GM12878 (cell line): ENCODE measurements around the gene LRGUK. TPM values are rescaled to one million over a fixed set of nuclear protein-coding genes. Genes with fewer than 3 reads are reported as not detected.

Experiments
- ATAC-seq: fragments of 200-7000 bp; cut with Tn5 transposase; 3 replicates; pipeline ENCODE4 v1.9.1; 2020; ENCODE audit warnings: mild to moderate bottlenecking, moderate library complexity
- BruUV-seq: library from RNA; stranded (reverse); fragments of 400-500 nt; replicated peaks from 2 replicates; lab custom pipeline; 2021; lab: Mats Ljungman, UMichigan
- CTCF ChIA-PET: fragments of 300-600 bp; sonication (Branson Sonifier 250); formaldehyde crosslinking; extraction: SDS; loops from one replicate; lab custom pipeline; 2021; ENCODE audit warnings: inconsistent platforms; lab: Yijun Ruan, JAX
- POLR2A ChIA-PET: fragments of 350-600 bp; formaldehyde crosslinking; extraction: SDS; loops from one replicate; lab custom pipeline; 2021; ENCODE audit warnings: inconsistent platforms; lab: Charles Lee
- RAD21 ChIA-PET: fragments of 300-600 bp; sonication (Branson Sonifier 250); formaldehyde crosslinking; loops from one replicate; lab custom pipeline; 2023; ENCODE audit warnings: antibody characterized with exemption; ENCODE audit not compliant: unreplicated experiment; lab: Charles Lee
- SMC1A ChIA-PET: fragments of 300-600 bp; sonication (Branson Sonifier 250); formaldehyde crosslinking; loops from one replicate; lab custom pipeline; 2023; ENCODE audit not compliant: unreplicated experiment, uncharacterized antibody; lab: Charles Lee
- DNase-seq: peaks from one replicate; pipeline ENCODE4 v3.0.0-alpha.2; 2011; ENCODE audit warnings: low read depth, low spot score
- FAIRE-seq: peaks from 3 replicates; lab custom pipeline; 2011; peaks lifted over from hg19 to GRCh38; lab: Jason Lieb, UNC
- H2AFZ ChIP-seq: 2 replicates; pipeline ENCODE4 v1.6.0; 2011; ENCODE audit warnings: low read depth, low read length, control low read depth; ENCODE audit not compliant: control insufficient read depth
- H3K27ac ChIP-seq: 2 replicates; pipeline ENCODE4 v1.5.1; 2011; ENCODE audit warnings: control low read depth; ENCODE audit not compliant: control insufficient read depth, insufficient read depth
- H3K27me3 ChIP-seq, 2 experiments: replicated peaks in 1 of 2; 2 replicates each; pipeline versions ENCODE4 v1.6.0 to v1.6.1; 2011; ENCODE audit warnings: low read length in 1 of 2; ENCODE audit not compliant: control insufficient read depth in 2 of 2, insufficient read depth in 2 of 2
- H3K36me3 ChIP-seq, 2 experiments: 2 replicates each; pipeline ENCODE4 v1.5.1; 2011; ENCODE audit warnings: low read length in 1 of 2; ENCODE audit not compliant: control insufficient read depth in 2 of 2, insufficient read depth in 2 of 2
- H3K4me1 ChIP-seq: 2 replicates; pipeline ENCODE4 v1.6.1; 2011; ENCODE audit warnings: mild to moderate bottlenecking, low read length, moderate library complexity, mixed read lengths; ENCODE audit not compliant: control insufficient read depth, insufficient read depth
- H3K4me2 ChIP-seq: 2 replicates; pipeline ENCODE4 v1.6.0; 2011; ENCODE audit warnings: control low read depth; ENCODE audit not compliant: control insufficient read depth, insufficient read depth
- H3K4me3 ChIP-seq: fragments of 200-600 bp; sonication (generic); 2 replicates; pipeline ENCODE4 v1.5.1; 2016
- H3K79me2 ChIP-seq: 2 replicates; pipeline ENCODE4 v1.6.0; 2011; ENCODE audit warnings: low read length; ENCODE audit not compliant: control insufficient read depth, insufficient read depth
- H3K9ac ChIP-seq: 2 replicates; pipeline ENCODE4 v1.8.0; 2011; ENCODE audit warnings: low read length, control low read depth, mixed read lengths; ENCODE audit not compliant: control insufficient read depth, insufficient read depth
- H3K9me3 ChIP-seq: replicated peaks from 3 replicates; pipeline ENCODE4 v1.5.1; 2011; ENCODE audit warnings: mild to moderate bottlenecking, low read length; ENCODE audit not compliant: control insufficient read depth, insufficient read depth
- H4K20me1 ChIP-seq: 2 replicates; pipeline ENCODE4 v1.6.0; 2011; ENCODE audit not compliant: control insufficient read depth, insufficient read depth
- CBX3 ChIP-seq: fragments of 200-600 bp; sonication (generic); IDR thresholded peaks from 2 replicates; pipeline ENCODE4 v1.6.1; 2016; ENCODE audit warnings: low read depth, borderline replicate concordance
- CHD1 ChIP-seq: IDR thresholded peaks from 2 replicates; pipeline ENCODE4 v1.6.1; 2012; ENCODE audit warnings: low read depth, low read length, improper control_type of control experiment
- E4F1 ChIP-seq: fragments of 450-650 bp; IDR thresholded peaks from 2 replicates; pipeline ENCODE4 v1.6.1; 2018; ENCODE audit warnings: borderline replicate concordance, mild to moderate bottlenecking; ENCODE audit not compliant: partially characterized antibody
- ETV6 ChIP-seq, 2 experiments: fragments of 450-650 bp in 1 of 2; IDR thresholded peaks in 1 of 2; conservative IDR thresholded peaks in 1 of 2; 2 replicates each; pipeline ENCODE4 v1.6.1; 2014; ENCODE audit warnings: antibody characterized with exemption in 1 of 2, borderline replicate concordance in 1 of 2, low read depth in 1 of 2, mild to moderate bottlenecking in 1 of 2, moderate library complexity in 1 of 2
- NFIC ChIP-seq: IDR thresholded peaks from 2 replicates; pipeline ENCODE4 v1.6.1; 2012; ENCODE audit warnings: low read depth, mild to moderate bottlenecking, inconsistent platforms, low read length, moderate library complexity
- RELB ChIP-seq: fragments of 450-650 bp; IDR thresholded peaks from 2 replicates; pipeline ENCODE4 v1.6.1; 2017; ENCODE audit warnings: low read depth, mild to moderate bottlenecking, moderate library complexity
- REST ChIP-seq: IDR thresholded peaks from 2 replicates; pipeline ENCODE4 v1.6.1; 2012; ENCODE audit warnings: mild to moderate bottlenecking, low read depth, low read length
- SIX5 ChIP-seq: IDR thresholded peaks from 2 replicates; pipeline ENCODE4 v1.6.1; 2011; ENCODE audit warnings: mild to moderate bottlenecking, low read depth, low read length, moderate library complexity; ENCODE audit not compliant: severe bottlenecking
- SMARCA5 ChIP-seq: fragments of 450-650 bp; IDR thresholded peaks from 2 replicates; pipeline ENCODE4 v1.6.1; 2017; ENCODE audit warnings: mild to moderate bottlenecking
- TCF3 ChIP-seq: IDR thresholded peaks from 2 replicates; pipeline ENCODE4 v1.6.1; 2012; ENCODE audit warnings: low read depth, mild to moderate bottlenecking, low read length, borderline replicate concordance; ENCODE audit not compliant: insufficient read depth
- ZBED1 ChIP-seq: IDR thresholded peaks from 2 replicates; pipeline ENCODE4 v1.6.1; 2016; ENCODE audit warnings: borderline replicate concordance
- WGBS: methylation state at CpG from one replicate; pipeline ENCODE4 v1.1.6; 2016; ENCODE audit warnings: low lambda C conversion rate; ENCODE audit not compliant: insufficient replicate concordance, insufficient coverage; ENCODE audit errors: missing lambda C conversion rate; 5-methylcytosine and 5-hydroxymethylcytosine counted together
- in situ Hi-C: fragments of 300-500 bp; cut with MboI; formaldehyde crosslinking; loops from 9 replicates; pipeline ENCODE4 v1.14.3; 2018; ENCODE audit warnings: mixed read lengths
- intact Hi-C: fragments of 100-400 bp; cut with micrococcal nuclease; formaldehyde crosslinking; loops from one replicate; pipeline ENCODE4 v1.14.2; 2022; ENCODE audit not compliant: unreplicated experiment
- polyA plus RNA-seq, 11 experiments: library from polyadenylated mRNA; depleted of rRNA in 4 of 11; unstranded in 6 of 11; stranded (reverse) in 5 of 11; fragments of >200 nt; fragmentation: Nextera tagmentation in 4 of 11; fragmentation: Illumina TruSeq in 1 of 11; extraction: Ambion mirVana in 4 of 11; extraction: Trizol in 1 of 11; gene quantifications; 1 replicate in 1 of 11; 2 replicates in 10 of 11; pipeline versions ENCODE4 v1.2.1 to v1.2.3, GENCODE V29; 2011 to 2016; ENCODE audit warnings: inconsistent platforms in 2 of 11, missing spikeins in 2 of 11, low read depth in 1 of 11
- total RNA-seq, 4 experiments: library from RNA; depleted of rRNA in 3 of 4; stranded (reverse); fragments of >200 nt in 3 of 4; fragmentation: Illumina TruSeq in 1 of 4; extraction: Trizol in 1 of 4; gene quantifications; 2 replicates each; pipeline versions ENCODE4 v1.2.1 to v1.2.3, GENCODE V29; 2013 to 2021

Gene LRGUK
- total and polyA plus RNA-seq, 10 of the 15 experiments (the other 5 are each of a cell fraction or from before 2014, with no cell fraction given), result 0.04 to 0.14 (median 0.08) TPM; not detected in 3

- no peak for DNase-seq
- no peak overlapping the region for H3K4me3 ChIP-seq
- in situ Hi-C loops (no loop called here), intact Hi-C loops (no loop called here)
- H4K20me1 ChIP-seq, result no peaks in the 10 kb centered on the region
- FAIRE-seq, result no peak
- H3K36me3 ChIP-seq, result no peaks in the 10 kb centered on the region
- no peaks in the 10 kb centered on the region for H3K9me3 ChIP-seq
- no peak for TF ChIP-seq SMARCA5
- no peak for TF ChIP-seq CHD1
- no peak for TF ChIP-seq E4F1
- no peak for TF ChIP-seq REST
- TF ChIP-seq CBX3, result no peak
- TF ChIP-seq TCF3, result no peak
- no peak for TF ChIP-seq RELB
- TF ChIP-seq ETV6 (conservative IDR thresholded peaks at IDR 0.05 in 1 of 2, IDR thresholded peaks at IDR 0.05 in 1 of 2; ENCODE audit: borderline replicate concordance in 1 of 2, low read depth in 1 of 2), result no peak
- TF ChIP-seq NFIC, result no peak
- TF ChIP-seq ZBED1, result no peak
- TF ChIP-seq SIX5, result no peak
- no peak overlapping the region for H2AFZ ChIP-seq
- ChIA-PET CTCF (interaction anchor here (0.8 to 2.7 kb wide), 3 partner anchors 9 to 174 kb away, joined by 3 to 14 read pairs (median 4); no protein-coding TSS in a partner anchor), POLR2A (no interaction called here), SMC1A (no interaction called here), RAD21 (no interaction called here)
- no TSS peak for BruUV-seq
- H3K79me2 ChIP-seq, result no peaks in the 10 kb centered on the region
- H3K9ac ChIP-seq, result no peak overlapping the region
- ATAC-seq, result no peak
- 62% methylated on average over 3 of the region's 3 CpGs for WGBS
- H3K4me1 ChIP-seq, result peaks cover 7% of the 10 kb centered on the region; the same call in 1 of the 2 replicates
- H3K4me2 ChIP-seq, result no peak overlapping the region
- no peak overlapping the region for H3K27ac ChIP-seq
- no peaks in the 10 kb centered on the region for H3K27me3 ChIP-seq
Observed at GRCh38 chr7:134153493-134154136, 26.5 kb downstream of the LRGUK start.
